A673 (cell line): ENCODE measurements around the gene WFDC1.

Experiments
- CTCF ChIP-seq: fragments of 300-800, 200-600 bp; sonication (generic); conservative IDR thresholded peaks from 2 replicates; pipeline ENCODE4 v1.5.1; 2017; ENCODE audit warnings: low read depth, mild to moderate bottlenecking, antibody characterized with exemption, low read length, moderate library complexity, mixed read lengths
- EZH2 ChIP-seq: fragments of 200-600 bp; sonication (generic); IDR thresholded peaks from 2 replicates; pipeline ENCODE4 v1.6.1; 2017; ENCODE audit warnings: borderline replicate concordance, low read depth, mild to moderate bottlenecking, mixed read lengths, antibody characterized with exemption, low read length; ENCODE audit not compliant: poor library complexity, severe bottlenecking

DNA sequence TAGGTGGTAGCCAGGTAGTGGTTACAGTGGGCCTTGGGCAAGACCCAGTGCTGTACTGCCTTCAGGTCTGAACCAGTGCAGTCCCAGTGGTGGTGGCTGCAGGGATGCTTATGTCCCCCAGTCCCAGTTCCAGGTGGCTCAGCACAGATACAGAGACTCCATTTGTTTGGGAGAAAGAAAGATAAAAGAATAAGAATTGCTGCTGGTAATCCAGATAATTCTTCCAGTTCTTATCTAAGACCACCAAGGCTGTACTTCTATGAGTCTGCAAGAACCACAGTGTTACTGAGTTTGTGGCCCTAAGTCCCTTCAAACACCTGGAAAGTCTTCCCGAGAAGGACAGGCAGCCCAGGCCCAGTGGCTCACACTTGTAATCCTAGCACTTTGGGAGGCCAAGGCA lies 39.8 kb downstream of the WFDC1 start:
- TF ChIP-seq CTCF (no peak), EZH2 (no peak)
